Activated CD4-positive, alpha-beta T cell treated with anti-CD3 and anti-CD28 coated beads, Interleukin-2, amount 50 U/mL, for 16 hours (primary cell): ENCODE results near the gene PTPRR.
"Not testable (repeated sequence)": the region's sequence is repeated elsewhere in the genome, so short reads cannot be mapped to it uniquely, and the experiment has no call there.

Experiments
- DNase-seq: peaks from one replicate; pipeline ENCODE4 v3.0.0-alpha.2; 2020

The PTPRR gene

DNA sequence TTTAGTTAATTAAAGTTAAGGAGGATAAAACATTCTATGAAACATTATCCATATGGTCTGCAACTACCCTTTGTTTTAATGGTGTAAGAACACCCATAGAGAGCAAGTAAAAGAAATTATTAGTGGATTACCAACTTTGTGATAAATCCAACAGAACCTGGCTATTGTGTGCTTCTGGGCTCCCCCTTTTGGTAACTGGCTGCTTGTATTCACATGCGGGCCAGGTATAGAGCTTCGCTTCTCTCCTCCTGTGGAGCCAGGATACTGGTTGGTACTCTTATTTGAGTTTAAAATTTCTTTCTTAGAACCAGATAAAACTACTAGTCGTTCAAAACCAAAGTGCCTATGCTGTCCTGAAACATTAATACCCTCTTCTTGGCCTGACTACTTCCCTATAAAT, 81.0 kb downstream of the PTPRR start:
- no peak for DNase-seq

- DNase-seq, result no peak
Observed at GRCh38 chr12:70838127-70838526, 82.4 kb downstream of the PTPRR start.

DNA sequence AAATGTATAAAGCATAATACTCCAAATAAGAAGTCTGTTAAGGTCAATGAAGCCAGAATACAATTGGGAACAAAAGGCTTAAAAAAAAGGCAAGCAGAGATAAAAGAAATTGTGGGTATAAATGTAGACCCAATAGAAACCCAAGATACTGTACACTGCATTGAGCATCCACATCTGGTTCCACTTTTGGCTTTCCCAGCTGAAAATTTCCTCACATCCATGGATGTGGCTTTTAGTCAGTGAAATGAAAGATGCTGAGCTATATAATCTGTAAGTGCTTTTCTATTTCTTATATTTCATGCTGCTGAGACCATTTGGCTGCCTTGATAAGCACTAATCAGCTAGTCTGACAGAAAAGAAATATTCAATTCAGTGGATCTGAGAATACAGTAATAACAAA, 83.5 kb downstream of the PTPRR start:
- no peak for DNase-seq

DNA sequence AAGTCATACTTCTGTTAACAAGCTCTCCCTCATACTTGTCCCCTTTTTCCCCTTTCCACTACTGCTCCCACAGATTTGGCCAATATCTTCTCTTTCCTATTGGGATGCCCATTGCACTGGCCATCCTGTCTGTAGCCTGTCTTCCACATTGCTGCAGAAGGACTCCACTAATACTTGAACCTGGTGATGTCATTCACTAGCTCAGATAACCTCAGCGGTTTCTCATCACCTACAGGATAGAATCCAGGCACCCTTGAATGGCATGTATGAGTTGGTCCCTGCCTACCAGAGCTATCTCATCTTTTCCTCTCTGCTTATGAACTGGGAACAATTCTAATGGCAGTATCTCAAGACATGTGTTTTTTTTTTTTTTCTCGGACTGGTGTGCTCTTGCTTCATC, 84.6 kb downstream of the PTPRR start:
- DNase-seq, result no peak

GRCh38 chr12:70831543-70831942, 89.0 kb downstream of the PTPRR start:
- no peak for DNase-seq

GRCh38 chr12:70830221-70831061, 90.1 kb downstream of the PTPRR start:
- DNase-seq, result no peak

GRCh38 chr12:70829070-70829469, 91.5 kb downstream of the PTPRR start:
- no peak for DNase-seq

DNA sequence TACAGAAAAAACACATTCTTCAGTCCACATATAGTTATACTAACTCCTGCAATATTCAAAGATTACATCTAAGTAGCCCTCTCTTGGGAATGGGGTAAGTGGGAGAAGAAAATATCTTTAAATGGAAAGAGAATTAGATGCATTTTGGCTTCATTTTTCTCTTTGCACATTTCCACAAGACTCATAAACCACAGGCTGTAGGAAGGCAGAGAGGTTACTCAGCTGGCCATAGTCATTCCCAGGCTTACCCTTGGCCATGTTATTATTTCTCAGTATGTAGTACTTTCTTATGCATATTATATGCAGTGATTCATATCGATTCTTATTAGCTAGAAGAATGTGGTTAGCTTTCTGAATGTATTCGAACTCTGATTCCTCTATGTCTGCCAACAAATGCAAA, 92.2 kb downstream of the PTPRR start:
- no peak for DNase-seq

GRCh38 chr12:70826156-70826555, 94.4 kb downstream of the PTPRR start:
- no peak for DNase-seq

GRCh38 chr12:70824511-70824910, 96.0 kb downstream of the PTPRR start:
- DNase-seq, result no peak

DNA sequence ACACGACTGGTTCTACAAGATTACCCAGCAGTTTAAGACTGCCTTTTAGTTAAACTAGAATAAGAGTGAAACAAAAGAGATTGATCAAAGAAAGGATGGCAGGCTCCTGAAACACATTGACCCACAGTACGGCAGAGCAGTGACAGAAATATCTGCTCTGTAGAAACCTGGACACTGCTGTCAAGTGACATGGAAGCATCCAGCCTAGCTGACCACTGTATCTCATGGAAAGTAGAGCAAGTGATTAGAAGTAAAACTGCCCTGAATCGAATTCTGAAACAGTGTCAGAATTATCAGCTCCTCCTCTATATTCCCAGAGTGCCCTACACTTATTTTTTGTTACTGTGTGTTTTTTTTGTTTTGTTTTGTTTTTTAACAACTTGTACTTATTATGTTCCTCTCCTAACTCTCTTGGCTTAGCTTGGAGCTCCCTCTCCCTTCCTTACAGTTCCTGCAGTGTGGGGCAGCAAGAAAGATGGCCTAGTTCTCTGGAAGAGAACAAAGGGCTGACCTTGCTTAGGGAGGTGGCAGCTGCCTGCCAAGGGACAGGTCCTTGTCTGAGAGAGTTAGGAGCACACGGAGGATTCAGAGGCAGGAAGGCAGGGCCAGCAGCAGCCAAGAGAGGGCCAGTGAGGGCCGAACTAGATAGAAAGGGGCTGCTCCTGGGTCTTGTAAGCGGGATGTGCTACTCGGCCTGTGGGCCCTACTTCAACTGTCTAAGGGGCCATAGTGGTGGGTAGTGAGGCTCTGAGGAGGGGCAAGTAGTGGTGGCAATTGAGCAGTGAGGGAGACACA, 97.2 kb downstream of the PTPRR start:
- no peak for DNase-seq

DNA sequence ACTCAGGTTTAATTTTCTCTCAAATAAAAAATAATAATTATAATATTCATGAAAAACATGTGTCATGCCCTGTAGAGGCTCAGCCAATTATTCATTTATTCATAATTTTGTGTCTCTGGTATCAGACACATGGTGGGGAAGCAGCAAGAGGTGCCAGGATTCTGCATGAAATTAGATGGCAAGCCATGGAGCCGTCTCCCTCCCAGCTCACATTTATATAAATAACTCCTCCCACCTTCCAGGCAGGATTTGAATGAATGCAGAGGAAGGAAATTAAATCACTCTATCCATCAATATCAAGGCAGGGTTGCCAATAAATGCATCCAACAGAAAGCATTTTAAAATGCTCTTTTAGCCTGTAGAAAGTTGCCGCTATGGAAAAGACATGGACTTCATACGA, 98.1 kb downstream of the PTPRR start:
- DNase-seq, result no peak

- DNase-seq, result no peak
Observed at GRCh38 chr12:70815971-70816391, 104.6 kb downstream of the PTPRR start.

DNA sequence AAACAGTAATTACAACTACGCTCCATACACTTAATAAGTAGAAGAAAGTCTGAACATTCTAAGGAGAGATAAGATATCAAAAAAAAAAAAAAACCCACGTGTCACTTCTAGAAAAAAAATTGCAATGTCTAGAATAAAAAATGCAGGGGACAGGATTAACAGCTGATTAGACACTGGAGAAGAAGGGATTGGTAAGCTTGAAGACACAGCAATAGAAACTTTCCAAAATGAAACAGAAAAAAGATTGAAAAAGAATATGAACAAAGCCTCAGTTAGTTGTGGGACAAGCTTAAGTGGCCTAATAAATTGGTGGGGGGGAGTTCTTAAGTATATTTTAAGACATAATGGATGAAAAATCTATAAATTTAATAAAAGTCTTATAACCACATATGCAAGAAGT, 105.5 kb downstream of the PTPRR start:
- DNase-seq, result no peak

GRCh38 chr12:70813559-70813958, 107.0 kb downstream of the PTPRR start:
- no peak for DNase-seq

- DNase-seq, result no peak
Observed at GRCh38 chr12:70812136-70812535, 108.4 kb downstream of the PTPRR start.

- DNase-seq, result no peak
Observed at GRCh38 chr12:70809887-70810286, 110.7 kb downstream of the PTPRR start.

GRCh38 chr12:70807993-70808392, 112.5 kb downstream of the PTPRR start:
- DNase-seq, result not testable (repeated sequence)

GRCh38 chr12:70806827-70807226, 113.7 kb downstream of the PTPRR start:
- DNase-seq, result no peak

DNA sequence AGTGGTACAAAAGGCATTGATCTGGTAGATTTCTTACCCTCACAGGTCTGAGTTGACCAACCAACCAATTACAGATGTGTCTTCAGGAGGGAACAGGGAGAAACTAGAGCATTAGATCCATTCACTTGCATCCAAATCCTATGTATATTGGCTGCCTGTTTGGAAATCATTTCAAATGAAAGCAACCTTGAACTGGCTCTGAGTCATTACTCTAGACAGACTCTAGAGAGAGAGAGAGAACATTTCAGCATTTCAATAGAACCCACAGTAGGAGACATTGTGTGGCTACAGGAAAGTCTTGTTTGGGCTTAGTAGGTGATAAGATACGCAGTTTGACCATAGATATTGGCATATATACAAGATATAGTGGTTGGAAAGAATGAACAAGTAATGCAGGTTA, 114.5 kb downstream of the PTPRR start:
- DNase-seq, result no peak

DNA sequence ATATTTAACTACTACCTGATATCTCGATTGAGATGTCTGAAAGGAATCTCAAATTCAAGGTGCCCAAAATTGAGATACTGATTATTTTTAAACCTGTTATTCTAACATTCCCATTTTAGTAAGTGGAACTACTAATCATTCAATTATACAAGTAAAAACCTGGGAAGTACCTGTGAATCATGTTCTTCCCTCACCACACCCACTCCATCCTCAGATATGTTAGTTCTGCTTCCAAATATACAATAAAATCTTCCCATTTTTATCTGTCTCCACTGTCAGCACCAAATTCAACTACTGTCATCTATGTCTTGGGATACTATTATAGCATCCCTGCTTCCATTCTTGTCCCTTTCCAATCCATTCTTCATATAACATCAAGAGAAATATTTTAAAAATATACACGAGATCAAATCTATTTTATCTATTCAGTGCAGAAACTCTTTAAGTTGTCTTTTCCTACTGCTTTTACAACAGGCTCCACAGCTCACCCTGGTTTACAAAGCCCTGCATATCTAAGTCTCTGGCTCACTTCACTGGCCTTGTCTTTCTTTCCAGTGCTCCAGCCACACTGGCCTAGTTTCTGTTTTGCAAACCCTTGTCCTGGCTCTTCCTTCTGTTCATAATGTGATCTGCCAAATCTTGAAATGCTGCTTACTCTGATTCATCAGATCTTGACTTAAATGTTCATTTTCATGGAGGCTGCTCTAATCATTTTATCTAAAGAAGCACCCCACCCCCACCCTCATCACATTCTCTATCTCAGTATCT, 122.3 kb downstream of the PTPRR start:
- DNase-seq, result no peak

- no peak for DNase-seq
Observed at GRCh38 chr12:70796989-70797388, 123.5 kb downstream of the PTPRR start.

DNA sequence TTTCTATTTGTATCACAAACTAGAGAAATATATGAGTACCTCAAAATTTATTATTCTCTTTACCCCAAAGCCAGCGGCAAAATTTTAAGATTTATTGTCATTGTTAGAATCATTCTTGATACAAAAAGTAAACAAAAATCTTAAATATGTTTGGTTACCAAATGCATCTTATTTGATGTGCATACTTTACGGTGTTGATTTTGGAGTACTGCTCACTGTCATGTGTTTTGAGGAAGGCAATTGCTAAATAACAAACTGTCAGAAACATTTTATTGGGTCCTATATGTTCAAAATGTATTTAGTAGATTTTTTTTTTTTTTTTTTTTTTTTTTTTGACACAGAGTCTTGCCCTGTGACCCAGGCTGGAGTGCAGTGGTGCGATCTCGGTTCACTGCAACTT, 124.9 kb downstream of the PTPRR start:
- no peak for DNase-seq

- DNase-seq, result no peak
Observed at GRCh38 chr12:70794131-70794530, 126.4 kb downstream of the PTPRR start.
